ENCODE measurements around the gene FMNL2. TPM values are rescaled to one million over a fixed set of nuclear protein-coding genes. Genes with fewer than 3 reads are reported as not detected.

Gene FMNL2
- total RNA-seq, 1 experiment from 2014 or later = 33.6 TPM

- no peak overlapping the region for H2BK20ac ChIP-seq (ENCODE audit: low read depth, low read length, poor library complexity, severe bottlenecking)
- no peak overlapping the region for H3K14ac ChIP-seq (ENCODE audit: insufficient read depth, low read length)
- no peak overlapping the region for H2BK15ac ChIP-seq (ENCODE audit: low read depth, low read length)
- H4K91ac ChIP-seq (ENCODE audit: insufficient read length, low read depth, low read length) = no peak overlapping the region
- H4K8ac ChIP-seq (replicated peaks; ENCODE audit: insufficient read length, low read depth, low read length) = no peak overlapping the region
- TF ChIP-seq CTCF (conservative IDR thresholded peaks at IDR 0.05) = no peak
- no peaks in the 10 kb centered on the region for H3K9me3 ChIP-seq (ENCODE audit: control insufficient read depth, low read depth, low read length)
- Mint-ChIP-seq H3K4me1 (peaks cover 8 to 12% of the 10 kb centered on the region in 2 experiments; a peak in 2 of 4 replicates), H3K9me3 (no peaks in the 10 kb centered on the region), H3K36me3 (ENCODE audit: insufficient read depth in 1 of 3, low read depth in 3 of 3) (peaks cover 11 to 39% (median 32%) of the 10 kb centered on the region in 3 experiments; a peak in 6 of 7 replicates), H3K27ac (no peak overlapping the region), H3K4me3 (no peak overlapping the region), H3K27me3 (ENCODE audit: low read depth) (no peaks in the 10 kb centered on the region)
- H3K27ac ChIP-seq (ENCODE audit: insufficient read length, low read depth, low read length) = no peak overlapping the region
- H2AFZ ChIP-seq (ENCODE audit: low read length) = no peak overlapping the region
- no peaks in the 10 kb centered on the region for H4K20me1 ChIP-seq (ENCODE audit: control insufficient read depth, insufficient read depth, insufficient read length)
- no peak overlapping the region for H3K56ac ChIP-seq (ENCODE audit: insufficient read length, low read depth, low read length)
- no peaks in the 10 kb centered on the region for H3K79me2 ChIP-seq (ENCODE audit: insufficient read depth, low read length)
- H3K27me3 ChIP-seq (ENCODE audit: insufficient read depth, low read length) = no peaks in the 10 kb centered on the region
- no peak overlapping the region for H2AK5ac ChIP-seq (ENCODE audit: insufficient read length, low read length)
- no peaks in the 10 kb centered on the region for H3K4me1 ChIP-seq (ENCODE audit: insufficient read depth, low read length)
- no CpG with 5 or more reads among the region's 6 CpGs for WGBS (ENCODE audit: extremely low coverage, insufficient read length, low lambda C conversion rate)
- no peak overlapping the region for H3K18ac ChIP-seq (ENCODE audit: insufficient read length, low read depth, low read length)
- H3K9ac ChIP-seq (ENCODE audit: extremely low read depth, insufficient read length, low read length) = no peak overlapping the region
- no peak overlapping the region for H3K4ac ChIP-seq (ENCODE audit: low read depth, low read length)
- no peaks in the 10 kb centered on the region for H3K79me1 ChIP-seq (ENCODE audit: insufficient read depth, low read depth, low read length, poor library complexity, severe bottlenecking)
- H4K5ac ChIP-seq (ENCODE audit: insufficient read length, low read depth, low read length) = no peak overlapping the region
- no peak for DNase-seq
- no peak overlapping the region for H2BK12ac ChIP-seq (ENCODE audit: insufficient read length, low read depth, low read length)
- no peak overlapping the region for H3T11ph ChIP-seq (ENCODE audit: low read length)
- no peak overlapping the region for H3K23ac ChIP-seq (ENCODE audit: insufficient read length, low read depth, low read length)
- no peaks in the 10 kb centered on the region for H3K23me2 ChIP-seq (ENCODE audit: insufficient read length, low read depth, low read length, poor library complexity, severe bottlenecking)
- H2BK120ac ChIP-seq (ENCODE audit: low read depth, low read length, poor library complexity, severe bottlenecking) = no peak overlapping the region
- H3K4me2 ChIP-seq (ENCODE audit: insufficient read depth, insufficient read length, low read length) = no peak overlapping the region
- H2BK5ac ChIP-seq (ENCODE audit: insufficient read length, low read length) = no peak overlapping the region
Measured at GRCh38 chr2:152560873-152561595, 226.1 kb downstream of the FMNL2 start.

All from H9 (cell line).